ENCODE data around the gene LMTK2.

Gene LMTK2

DNA sequence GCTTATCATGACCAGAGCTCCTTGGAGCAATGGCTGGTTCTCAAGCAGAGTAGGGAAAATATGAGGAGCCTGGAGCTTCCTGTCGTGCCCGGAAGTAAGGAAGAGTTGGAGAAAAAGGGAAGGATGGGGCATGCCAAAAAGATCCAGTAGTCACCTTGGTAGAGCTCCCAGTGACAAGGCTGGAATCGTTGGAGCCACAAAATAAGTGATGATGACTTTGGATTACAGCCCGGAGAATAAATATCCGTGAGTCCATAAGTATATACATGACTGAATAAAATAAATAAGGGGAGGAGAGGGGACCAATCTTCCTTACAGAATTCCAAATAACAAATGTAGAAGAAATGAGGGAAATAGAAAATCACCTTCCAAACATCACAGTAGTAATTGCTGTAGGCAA is 29.3 kb downstream of the LMTK2 start:
- H3K4me3 ChIP-seq (ENCODE audit: low read depth, low read length): no peak overlapping the region
- TF ChIP-seq, protein P1, sequence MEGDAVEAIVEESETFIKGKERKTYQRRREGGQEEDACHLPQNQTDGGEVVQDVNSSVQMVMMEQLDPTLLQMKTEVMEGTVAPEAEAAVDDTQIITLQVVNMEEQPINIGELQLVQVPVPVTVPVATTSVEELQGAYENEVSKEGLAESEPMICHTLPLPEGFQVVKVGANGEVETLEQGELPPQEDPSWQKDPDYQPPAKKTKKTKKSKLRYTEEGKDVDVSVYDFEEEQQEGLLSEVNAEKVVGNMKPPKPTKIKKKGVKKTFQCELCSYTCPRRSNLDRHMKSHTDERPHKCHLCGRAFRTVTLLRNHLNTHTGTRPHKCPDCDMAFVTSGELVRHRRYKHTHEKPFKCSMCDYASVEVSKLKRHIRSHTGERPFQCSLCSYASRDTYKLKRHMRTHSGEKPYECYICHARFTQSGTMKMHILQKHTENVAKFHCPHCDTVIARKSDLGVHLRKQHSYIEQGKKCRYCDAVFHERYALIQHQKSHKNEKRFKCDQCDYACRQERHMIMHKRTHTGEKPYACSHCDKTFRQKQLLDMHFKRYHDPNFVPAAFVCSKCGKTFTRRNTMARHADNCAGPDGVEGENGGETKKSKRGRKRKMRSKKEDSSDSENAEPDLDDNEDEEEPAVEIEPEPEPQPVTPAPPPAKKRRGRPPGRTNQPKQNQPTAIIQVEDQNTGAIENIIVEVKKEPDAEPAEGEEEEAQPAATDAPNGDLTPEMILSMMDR (IDR thresholded peaks at IDR 0.05; ENCODE audit: control insufficient read depth, extremely low read depth, insufficient read depth): no peak
- DNase-seq (ENCODE audit: low read depth): peak; percentile 97

DNA sequence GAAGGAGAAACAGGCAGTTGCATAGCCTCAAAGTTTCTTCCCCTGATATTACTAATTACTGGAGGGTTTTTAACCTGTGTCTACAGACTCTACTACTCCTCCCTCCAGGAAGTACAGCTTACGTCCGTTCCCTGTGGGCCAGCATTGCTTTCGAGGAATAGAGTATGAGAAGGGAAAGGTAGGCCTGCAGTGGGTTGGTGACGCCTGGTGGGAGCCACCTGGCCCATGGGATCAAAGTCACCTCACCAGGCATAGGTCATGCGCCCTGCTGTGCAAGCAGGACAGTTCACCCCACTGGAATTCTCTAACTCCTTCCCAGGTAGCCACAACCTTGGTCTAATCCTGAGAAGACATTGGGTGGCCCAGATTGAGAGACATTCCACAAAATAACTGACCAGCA is 29.8 kb downstream of the LMTK2 start:
- H3K4me3 ChIP-seq (ENCODE audit: low read depth, low read length): 0 out of 2 replicates have a peak overlapping the region, but pooled peaks have one; percentile 8
- TF ChIP-seq, protein P1 (IDR thresholded peaks at IDR 0.05; ENCODE audit: control insufficient read depth, extremely low read depth, insufficient read depth): no peak
- DNase-seq (ENCODE audit: low read depth): peak; percentile 30

DNA sequence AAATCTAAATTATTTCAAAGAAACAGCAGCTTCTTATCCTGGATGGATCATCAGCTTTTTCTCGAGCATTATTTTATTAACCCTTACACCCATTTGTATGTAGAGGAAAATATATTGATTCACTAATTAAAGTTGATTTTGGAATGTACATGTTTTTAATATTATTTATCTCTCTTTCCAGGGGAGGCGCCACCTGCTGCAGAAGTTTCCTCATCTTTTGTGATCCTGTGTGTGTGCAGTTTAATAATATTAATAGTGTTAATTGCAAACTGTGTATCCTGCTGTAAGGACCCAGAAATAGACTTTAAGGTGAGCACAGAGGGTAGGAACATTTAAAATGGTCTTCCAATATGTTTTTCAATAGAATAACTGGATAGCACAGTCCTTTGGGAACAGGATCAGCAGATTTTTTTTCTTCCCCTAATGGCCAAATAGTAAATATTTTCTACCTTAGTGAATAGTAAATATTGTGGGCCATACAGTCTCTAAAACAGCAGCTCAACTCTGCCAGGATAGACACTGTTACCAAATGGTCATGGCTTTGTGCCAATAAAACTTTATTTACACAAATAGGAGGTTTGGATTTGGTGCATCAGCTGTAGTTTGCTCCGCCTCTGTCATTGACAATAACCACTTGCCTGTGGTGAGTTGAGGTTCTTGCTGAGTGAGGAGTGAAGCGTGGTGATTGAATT is 30.6 kb downstream of the LMTK2 start:
- TF ChIP-seq, protein P1 (IDR thresholded peaks at IDR 0.05; ENCODE audit: control insufficient read depth, extremely low read depth, insufficient read depth): peak; percentile 19; the same call in 1 of the 2 replicates
- H3K4me3 ChIP-seq (ENCODE audit: low read depth, low read length): no peak overlapping the region
- DNase-seq (ENCODE audit: low read depth): peak; percentile 75

DNA sequence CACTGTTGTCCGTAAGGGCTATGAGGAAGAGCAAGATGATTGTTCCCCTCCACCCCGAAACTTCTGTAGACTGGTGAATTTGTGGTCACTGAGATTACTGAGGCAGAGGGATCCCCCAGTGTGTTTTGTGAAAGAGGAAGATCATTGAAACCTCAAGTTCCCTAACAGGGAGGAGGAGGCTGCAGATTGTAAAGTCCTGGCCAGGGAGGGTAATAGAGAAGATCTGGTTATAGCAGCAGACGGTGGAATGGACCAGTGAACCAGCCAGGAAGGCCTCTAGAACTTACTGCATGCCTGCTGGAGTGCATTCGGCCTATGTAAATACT is 31.1 kb downstream of the LMTK2 start:
- TF ChIP-seq, protein P1 (IDR thresholded peaks at IDR 0.05; ENCODE audit: control insufficient read depth, extremely low read depth, insufficient read depth): no peak
- no peak overlapping the region for H3K4me3 ChIP-seq (ENCODE audit: low read depth, low read length)
- no peak for DNase-seq (ENCODE audit: low read depth)

DNA sequence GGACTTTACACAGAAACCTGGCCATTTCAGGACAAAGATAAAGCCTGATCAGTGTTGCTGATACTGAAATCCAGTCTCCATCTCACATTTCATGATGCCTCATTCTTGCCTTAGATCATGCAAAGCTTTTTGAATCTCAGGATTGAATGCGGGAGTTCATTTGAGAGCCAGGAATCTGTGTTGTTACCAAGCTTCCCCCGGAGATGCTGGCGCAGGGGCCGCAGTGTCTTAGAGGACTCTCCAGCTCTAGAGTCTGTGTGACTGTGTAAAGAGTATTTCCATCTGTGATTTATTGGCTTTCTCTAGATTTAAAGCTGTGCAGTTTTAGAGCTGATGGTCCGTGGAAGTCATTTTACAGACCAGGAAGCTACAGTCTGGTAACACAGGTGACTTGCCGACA is 32.0 kb downstream of the LMTK2 start:
- H3K4me3 ChIP-seq (ENCODE audit: low read depth, low read length): no peak overlapping the region
- TF ChIP-seq, protein P1 (IDR thresholded peaks at IDR 0.05; ENCODE audit: control insufficient read depth, extremely low read depth, insufficient read depth): no peak
- no peak for DNase-seq (ENCODE audit: low read depth)

DNA sequence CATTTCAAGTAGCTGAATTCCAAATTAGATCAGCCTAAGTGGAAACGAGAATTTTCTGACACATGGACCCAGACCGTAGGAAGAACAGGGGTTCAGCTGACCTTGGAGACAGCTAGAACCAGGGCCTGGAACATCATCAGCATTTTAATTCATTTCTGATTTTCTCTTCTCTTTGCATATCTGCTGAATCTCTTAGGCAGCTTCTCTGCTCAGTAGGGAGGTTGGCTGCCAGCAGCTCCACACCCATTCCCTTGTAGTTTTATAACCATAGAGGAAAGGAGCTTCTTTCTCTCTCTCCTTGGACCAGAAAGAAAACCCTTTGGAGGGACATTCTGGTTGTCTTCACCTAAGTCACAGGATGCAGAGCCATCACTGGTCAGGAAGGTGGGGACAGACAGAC is 36.0 kb downstream of the LMTK2 start:
- H3K4me3 ChIP-seq (ENCODE audit: low read depth, low read length): no peak overlapping the region
- TF ChIP-seq, protein P1 (IDR thresholded peaks at IDR 0.05; ENCODE audit: control insufficient read depth, extremely low read depth, insufficient read depth): no peak
- no peak for DNase-seq (ENCODE audit: low read depth)

DNA sequence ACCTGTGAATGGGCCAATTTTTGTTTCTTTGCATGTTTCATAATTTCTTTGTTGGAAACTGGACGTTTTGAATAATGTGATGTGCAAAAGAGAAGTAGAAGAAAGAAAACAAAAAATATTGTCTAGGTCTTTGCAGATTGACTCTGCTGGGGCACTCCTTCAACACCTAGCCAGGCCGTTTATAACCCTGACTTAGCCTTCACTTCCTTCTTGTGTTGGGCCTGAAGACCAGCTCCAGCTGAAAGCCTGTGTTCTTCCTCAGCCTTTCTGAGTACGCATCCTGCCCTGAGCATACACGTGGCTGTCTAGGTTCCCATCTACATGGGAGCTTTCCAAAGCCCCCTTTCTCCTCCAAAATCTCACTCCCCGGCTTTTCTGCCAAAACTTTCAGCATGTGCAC is 41.9 kb downstream of the LMTK2 start:
- no peak for DNase-seq (ENCODE audit: low read depth)
- TF ChIP-seq, protein P1 (IDR thresholded peaks at IDR 0.05; ENCODE audit: control insufficient read depth, extremely low read depth, insufficient read depth): no peak
- H3K4me3 ChIP-seq (ENCODE audit: low read depth, low read length): no peak overlapping the region
